IgD-negative memory B cell (primary cell): Measurements from ENCODE around the gene AGAP5. TPM values are rescaled to one million over a fixed set of nuclear protein-coding genes. Genes with fewer than 3 reads are reported as not detected.
"Not testable (repeated sequence)": the region's sequence is repeated elsewhere in the genome, so short reads cannot be mapped to it uniquely, and the experiment has no call there.

Experiments used
- H3K27ac Mint-ChIP-seq, 3 donors: one replicate each; pipeline ENCODE4 v1.8.0; 2020 to 2022; ENCODE audit warnings: mild to moderate bottlenecking in 3 of 3, mixed read lengths in 3 of 3, moderate library complexity in 1 of 3
- H3K27me3 Mint-ChIP-seq: one replicate; pipeline ENCODE4 v1.8.0; 2021; ENCODE audit warnings: mixed read lengths
- H3K36me3 Mint-ChIP-seq: one replicate; pipeline ENCODE4 v1.8.0; 2020; ENCODE audit warnings: mild to moderate bottlenecking, mixed read lengths
- H3K4me1 Mint-ChIP-seq, 3 donors: one replicate each; pipeline ENCODE4 v1.8.0; 2020 to 2022; ENCODE audit warnings: mixed read lengths in 3 of 3, mild to moderate bottlenecking in 1 of 3
- H3K4me3 Mint-ChIP-seq, 4 donors: one replicate each; pipeline ENCODE4 v1.8.0; 2020 to 2022; ENCODE audit warnings: mild to moderate bottlenecking in 4 of 4, mixed read lengths in 4 of 4, moderate library complexity in 3 of 4
- H3K9me3 Mint-ChIP-seq, 3 donors: one replicate each; pipeline ENCODE4 v1.8.0; 2020 to 2021; ENCODE audit warnings: mixed read lengths in 3 of 3, mild to moderate bottlenecking in 1 of 3
- polyA plus RNA-seq: library from polyadenylated mRNA; unstranded; fragments of 300-500 nt; fragmentation: Illumina TruSeq; gene quantifications from one replicate; pipeline ENCODE4 v1.2.3, GENCODE V29; 2021

The AGAP5 gene
- polyA plus RNA-seq, 1 donor from 2014 or later = 0.99 TPM

GRCh38 chr10:73729781-73730152 is 31.9 kb upstream of the AGAP5 start:
- H3K9me3 Mint-ChIP-seq, H3K27me3 Mint-ChIP-seq, H3K36me3 Mint-ChIP-seq: not testable (repeated sequence)
- Mint-ChIP-seq H3K27ac (peak overlapping the region; percentile 90 to 98 (median 98)), H3K4me1 (peaks cover 12 to 15% (median 13%) of the 10 kb centered on the region in 3 donors), H3K4me3 (peak overlapping the region; percentile 99 to 100 (median 100))

GRCh38 chr10:73723516-73723915 is 25.6 kb upstream of the AGAP5 start:
- H3K9me3 Mint-ChIP-seq = no peaks in the 10 kb centered on the region
- H3K4me1 Mint-ChIP-seq = peaks cover 0 to 3% (median 0%) of the 10 kb centered on the region in 3 donors
- no peak overlapping the region for H3K4me3 Mint-ChIP-seq
- no peak overlapping the region for H3K27ac Mint-ChIP-seq
- no peaks in the 10 kb centered on the region for H3K36me3 Mint-ChIP-seq
- no peaks in the 10 kb centered on the region for H3K27me3 Mint-ChIP-seq

- H3K4me3 Mint-ChIP-seq, H3K27me3 Mint-ChIP-seq, H3K27ac Mint-ChIP-seq, H3K9me3 Mint-ChIP-seq, H3K36me3 Mint-ChIP-seq: not testable (repeated sequence)
- peaks cover 6 to 10% (median 9%) of the 10 kb centered on the region in 3 donors for H3K4me1 Mint-ChIP-seq
These were observed 22.7 kb upstream of the AGAP5 start for GRCh38 chr10:73720561-73720960.

- Mint-ChIP-seq H3K4me1 (peaks cover 6 to 10% (median 9%) of the 10 kb centered on the region in 3 donors), H3K36me3 (peaks cover 2% of the 10 kb centered on the region), H3K9me3 (no peaks in the 10 kb centered on the region), H3K4me3 (peak overlapping the region in 1 of 4 donors; percentile 58), H3K27ac (peak overlapping the region; percentile 1 to 86 (median 21)), H3K27me3 (no peaks in the 10 kb centered on the region)
These were observed 19.6 kb upstream of the AGAP5 start for GRCh38 chr10:73717556-73717955.

- Mint-ChIP-seq H3K4me1 (peaks cover 6 to 10% (median 9%) of the 10 kb centered on the region in 3 donors), H3K27ac (no peak overlapping the region), H3K9me3 (no peaks in the 10 kb centered on the region), H3K4me3 (no peak overlapping the region), H3K27me3 (no peaks in the 10 kb centered on the region), H3K36me3 (peaks cover 2% of the 10 kb centered on the region)
These were observed 18.3 kb upstream of the AGAP5 start for GRCh38 chr10:73716251-73716650.

- not testable (repeated sequence) for H3K27ac Mint-ChIP-seq, H3K27me3 Mint-ChIP-seq, H3K9me3 Mint-ChIP-seq, H3K36me3 Mint-ChIP-seq, H3K4me3 Mint-ChIP-seq
- peaks cover 6 to 10% (median 9%) of the 10 kb centered on the region in 3 donors for H3K4me1 Mint-ChIP-seq
These were observed 17.6 kb upstream of the AGAP5 start for GRCh38 chr10:73715179-73716156.

GRCh38 chr10:73714483-73714882 is 16.6 kb upstream of the AGAP5 start:
- not testable (repeated sequence) for H3K4me3 Mint-ChIP-seq, H3K27ac Mint-ChIP-seq, H3K9me3 Mint-ChIP-seq, H3K27me3 Mint-ChIP-seq, H3K36me3 Mint-ChIP-seq
- H3K4me1 Mint-ChIP-seq = peaks cover 6 to 10% (median 9%) of the 10 kb centered on the region in 3 donors

GRCh38 chr10:73713912-73714311 is 16.0 kb upstream of the AGAP5 start:
- H3K27ac Mint-ChIP-seq, H3K4me3 Mint-ChIP-seq, H3K36me3 Mint-ChIP-seq, H3K9me3 Mint-ChIP-seq, H3K27me3 Mint-ChIP-seq: not testable (repeated sequence)
- H3K4me1 Mint-ChIP-seq = peaks cover 6 to 10% (median 9%) of the 10 kb centered on the region in 3 donors

- H3K27ac Mint-ChIP-seq, H3K9me3 Mint-ChIP-seq, H3K4me3 Mint-ChIP-seq, H3K36me3 Mint-ChIP-seq, H3K4me1 Mint-ChIP-seq, H3K27me3 Mint-ChIP-seq: not testable (repeated sequence)
These were observed 13.8 kb upstream of the AGAP5 start for GRCh38 chr10:73711683-73712082.

- H3K36me3 Mint-ChIP-seq, H3K4me3 Mint-ChIP-seq, H3K9me3 Mint-ChIP-seq, H3K4me1 Mint-ChIP-seq, H3K27me3 Mint-ChIP-seq: not testable (repeated sequence)
- peak overlapping the region in 1 of 3 donors; percentile 46 for H3K27ac Mint-ChIP-seq
These were observed 10.2 kb upstream of the AGAP5 start for GRCh38 chr10:73708122-73708521.

GRCh38 chr10:73707628-73708027 is 9.7 kb upstream of the AGAP5 start:
- not testable (repeated sequence) for H3K4me3 Mint-ChIP-seq, H3K27me3 Mint-ChIP-seq, H3K36me3 Mint-ChIP-seq

GRCh38 chr10:73706488-73706887 is 8.6 kb upstream of the AGAP5 start:
- not testable (repeated sequence) for H3K4me1 Mint-ChIP-seq, H3K9me3 Mint-ChIP-seq, H3K36me3 Mint-ChIP-seq, H3K27me3 Mint-ChIP-seq, H3K4me3 Mint-ChIP-seq, H3K27ac Mint-ChIP-seq

More at GRCh38 chr10:73707628-73708027, 9.7 kb upstream of the AGAP5 start:
- peak overlapping the region in 1 of 3 donors; percentile 35 for H3K27ac Mint-ChIP-seq
- not testable (repeated sequence) for H3K4me1 Mint-ChIP-seq, H3K9me3 Mint-ChIP-seq

GRCh38 chr10:73705506-73706072 is 7.7 kb upstream of the AGAP5 start:
- H3K9me3 Mint-ChIP-seq, H3K36me3 Mint-ChIP-seq, H3K27ac Mint-ChIP-seq, H3K27me3 Mint-ChIP-seq, H3K4me3 Mint-ChIP-seq, H3K4me1 Mint-ChIP-seq: not testable (repeated sequence)

GRCh38 chr10:73703924-73704323 is 6.0 kb upstream of the AGAP5 start:
- H3K9me3 Mint-ChIP-seq, H3K27ac Mint-ChIP-seq, H3K4me1 Mint-ChIP-seq, H3K27me3 Mint-ChIP-seq, H3K36me3 Mint-ChIP-seq, H3K4me3 Mint-ChIP-seq: not testable (repeated sequence)

GRCh38 chr10:73698819-73699218 is 910 bp upstream of the AGAP5 start:
- H3K4me3 Mint-ChIP-seq, H3K9me3 Mint-ChIP-seq, H3K4me1 Mint-ChIP-seq, H3K36me3 Mint-ChIP-seq, H3K27me3 Mint-ChIP-seq, H3K27ac Mint-ChIP-seq: not testable (repeated sequence)

- H3K4me1 Mint-ChIP-seq, H3K27ac Mint-ChIP-seq: not testable (repeated sequence)
These were observed 2.6 kb downstream of the AGAP5 start for GRCh38 chr10:73695302-73695701.

More at GRCh38 chr10:73695302-73695701, 2.6 kb downstream of the AGAP5 start:
- not testable (repeated sequence) for H3K36me3 Mint-ChIP-seq, H3K9me3 Mint-ChIP-seq, H3K4me3 Mint-ChIP-seq, H3K27me3 Mint-ChIP-seq
